Islet precursor cell (in vitro differentiated cells): ENCODE results near the gene LIN28B.
"Not testable (repeated sequence)": the region's sequence is repeated elsewhere in the genome, so short reads cannot be mapped to it uniquely, and the experiment has no call there.

Source experiments
- DNase-seq: peaks from one replicate; pipeline ENCODE4 v3.0.0-alpha.2; 2018

The LIN28B gene

DNA sequence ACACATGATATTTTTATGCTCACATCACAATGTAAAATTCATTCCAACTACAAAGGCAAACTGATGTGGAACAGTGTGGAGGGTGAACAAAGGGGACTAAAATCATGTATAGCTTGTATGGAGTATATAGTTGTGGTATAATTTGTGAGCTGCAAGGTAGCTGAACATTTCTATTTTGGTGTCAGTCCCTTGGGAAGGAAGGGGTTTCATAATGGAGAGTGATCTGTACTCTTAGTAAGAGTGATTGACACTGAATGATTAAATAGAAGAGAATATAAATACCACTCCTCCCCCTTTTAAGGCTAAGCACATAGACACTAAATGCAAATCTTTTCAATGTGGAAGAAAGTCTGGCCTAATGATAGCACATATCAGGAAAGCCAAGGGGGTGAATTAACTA, 118.3 kb downstream of the LIN28B start:
- no peak for DNase-seq

DNA sequence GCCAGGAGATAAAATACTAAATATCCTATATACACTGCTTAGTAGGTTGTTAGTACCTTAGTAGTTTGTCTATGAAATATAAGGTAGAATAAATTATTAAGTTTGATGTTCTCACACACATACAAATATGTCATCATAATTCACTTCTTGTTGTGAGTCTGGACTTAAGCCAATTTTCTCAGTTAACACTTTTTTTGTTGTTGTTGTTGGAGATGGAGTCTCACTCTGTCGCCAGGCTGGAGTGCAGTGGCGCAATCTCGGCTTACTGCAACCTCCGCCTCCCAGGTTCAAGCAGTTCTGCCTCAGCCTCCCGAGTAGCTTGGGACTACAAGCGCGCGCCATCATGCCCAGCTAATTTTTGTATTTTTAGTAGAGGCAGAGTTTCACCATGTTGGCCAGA, 119.5 kb downstream of the LIN28B start:
- DNase-seq: not testable (repeated sequence)

DNA sequence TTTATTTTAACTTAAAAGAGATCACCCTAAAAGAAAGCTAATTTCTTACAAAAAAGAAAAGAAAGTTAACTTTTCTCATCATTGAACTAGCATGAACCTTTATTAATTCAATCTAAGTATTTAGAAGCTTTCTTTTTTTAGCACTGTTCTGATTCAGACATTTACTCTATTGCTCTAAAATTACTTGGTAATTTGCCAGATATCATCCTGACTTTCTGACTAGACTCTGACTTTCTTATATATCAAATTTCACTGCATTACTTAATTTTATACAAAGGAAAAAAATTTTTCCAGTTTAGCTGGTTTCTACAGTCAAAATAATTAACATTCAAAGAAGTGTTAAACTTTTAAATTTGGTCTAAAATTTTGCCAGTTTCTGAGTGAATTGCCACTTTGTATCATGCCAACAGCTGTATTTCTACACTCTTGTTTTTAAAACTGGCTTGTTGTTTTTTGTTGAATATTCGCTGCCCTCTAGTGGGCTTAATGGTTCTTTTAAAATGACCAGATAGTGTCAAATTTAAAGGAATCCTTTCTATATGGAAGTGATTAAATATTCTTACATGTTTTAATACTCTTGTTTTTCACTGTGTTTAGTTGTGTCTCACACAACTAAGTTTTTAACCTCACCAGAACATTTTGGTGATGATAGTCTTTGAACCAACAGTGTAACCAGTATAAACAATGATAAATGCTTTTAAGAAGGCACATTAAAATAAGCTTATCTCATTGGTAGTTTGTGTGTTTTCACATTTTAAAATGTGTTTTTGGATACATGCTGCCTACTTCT, 120.9 kb downstream of the LIN28B start:
- no peak for DNase-seq

DNA sequence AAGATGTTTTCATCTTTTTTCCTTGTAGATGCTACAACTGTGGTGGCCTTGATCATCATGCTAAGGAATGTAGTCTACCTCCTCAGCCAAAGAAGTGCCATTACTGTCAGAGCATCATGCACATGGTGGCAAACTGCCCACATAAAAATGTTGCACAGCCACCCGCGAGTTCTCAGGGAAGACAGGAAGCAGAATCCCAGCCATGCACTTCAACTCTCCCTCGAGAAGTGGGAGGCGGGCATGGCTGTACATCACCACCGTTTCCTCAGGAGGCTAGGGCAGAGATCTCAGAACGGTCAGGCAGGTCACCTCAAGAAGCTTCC, 121.4 kb downstream of the LIN28B start:
- no peak for DNase-seq

DNA sequence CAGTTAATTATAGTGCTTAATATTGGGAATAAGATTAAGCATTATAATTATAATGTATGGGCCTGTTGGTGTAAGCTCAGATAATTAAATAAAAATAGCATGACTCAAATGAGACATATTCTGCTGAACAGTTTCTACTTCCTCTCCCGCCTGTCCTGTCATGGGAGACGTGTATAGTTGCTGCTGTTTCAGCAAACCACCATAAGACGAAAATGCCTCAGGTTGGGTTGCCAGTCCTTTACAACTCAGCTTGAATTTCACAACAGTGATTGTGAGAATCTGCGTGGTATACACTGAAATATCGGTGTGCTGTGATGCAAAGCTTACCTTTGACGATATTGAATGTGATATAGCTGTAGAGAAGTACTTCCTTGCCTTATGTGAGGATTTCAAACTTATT, 123.4 kb downstream of the LIN28B start:
- no peak for DNase-seq

DNA sequence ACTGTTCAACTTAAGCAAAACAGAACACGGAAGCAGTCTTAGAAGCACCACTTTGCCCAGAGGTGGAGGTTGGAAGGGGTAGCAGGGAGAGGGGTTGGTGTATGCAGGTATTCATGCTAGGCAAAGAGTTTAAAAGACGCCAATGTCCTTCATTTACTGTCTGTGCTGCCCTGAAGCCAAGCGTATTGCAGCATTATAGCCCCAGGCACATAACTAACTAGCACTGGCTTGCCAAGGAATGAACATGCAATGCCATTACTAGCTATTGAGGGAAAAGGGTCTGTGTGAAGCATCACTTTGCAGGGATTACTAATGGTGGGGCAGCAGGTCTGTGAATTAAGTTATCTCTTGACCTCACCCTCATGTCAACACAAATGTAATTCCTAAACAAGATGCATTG, 124.8 kb downstream of the LIN28B start:
- peak; percentile 65 for DNase-seq

DNA sequence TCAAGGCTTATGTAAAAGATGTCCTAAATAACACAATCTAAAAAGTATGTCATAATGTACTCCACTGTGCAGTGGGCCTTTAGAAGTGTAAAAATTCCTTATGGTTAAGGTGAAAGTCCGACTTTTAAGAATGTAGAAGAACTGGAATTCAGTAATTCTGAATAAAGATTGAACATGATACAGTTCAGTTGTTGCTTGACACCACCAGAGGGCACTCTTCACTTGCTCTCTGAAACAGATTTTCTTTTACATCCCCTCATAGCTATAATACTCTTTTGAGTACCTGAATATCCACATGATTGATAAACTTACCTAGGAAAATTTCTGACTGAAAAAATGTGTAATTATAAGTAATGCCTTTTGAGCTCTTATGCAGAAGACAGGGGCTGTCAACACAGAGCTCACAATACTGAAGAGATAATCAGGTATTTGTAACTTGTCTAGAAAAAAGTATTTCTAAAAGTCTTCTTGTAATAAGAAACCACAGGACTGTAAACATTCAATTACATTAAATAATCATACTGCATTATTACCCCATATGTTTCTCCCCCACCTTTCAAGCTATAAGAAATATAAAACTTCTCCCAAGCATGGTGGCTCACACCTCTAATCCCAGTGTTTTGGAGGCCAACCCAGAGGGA, 130.8 kb downstream of the LIN28B start:
- DNase-seq: no peak

DNA sequence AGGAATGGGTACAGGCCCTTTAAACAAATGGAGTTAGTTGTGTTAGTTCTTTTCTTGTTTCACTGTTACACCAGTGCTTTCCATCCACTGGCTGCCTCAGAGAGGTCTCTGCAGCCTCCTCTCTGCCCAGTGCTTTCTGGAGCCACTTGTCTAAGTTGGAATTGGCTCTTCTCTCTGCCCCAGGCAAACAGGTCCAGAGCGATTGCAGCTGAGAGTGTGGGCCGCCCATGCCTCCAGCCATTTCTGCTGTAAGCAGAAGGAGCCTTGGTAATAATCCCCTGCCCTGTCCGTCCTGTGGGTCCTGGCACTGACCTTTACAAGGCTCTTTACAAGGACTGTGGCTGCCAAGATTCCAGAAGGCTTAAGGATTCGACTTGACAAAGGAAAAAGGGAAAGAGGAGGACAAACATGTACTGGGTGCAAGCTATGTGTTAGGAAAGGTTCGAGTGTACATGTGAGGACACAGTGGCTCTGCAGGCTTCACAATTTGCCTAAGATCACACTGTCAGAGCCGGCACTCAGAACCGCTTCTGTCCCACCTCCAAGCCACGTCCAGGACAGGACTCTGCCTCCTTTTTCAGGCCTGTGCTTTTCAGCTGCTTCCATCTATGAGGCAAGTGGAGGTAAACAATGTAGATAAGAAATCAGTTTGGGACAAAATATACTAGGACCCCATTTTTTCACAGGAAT, 134.4 kb downstream of the LIN28B start:
- DNase-seq: peak; percentile 81

DNA sequence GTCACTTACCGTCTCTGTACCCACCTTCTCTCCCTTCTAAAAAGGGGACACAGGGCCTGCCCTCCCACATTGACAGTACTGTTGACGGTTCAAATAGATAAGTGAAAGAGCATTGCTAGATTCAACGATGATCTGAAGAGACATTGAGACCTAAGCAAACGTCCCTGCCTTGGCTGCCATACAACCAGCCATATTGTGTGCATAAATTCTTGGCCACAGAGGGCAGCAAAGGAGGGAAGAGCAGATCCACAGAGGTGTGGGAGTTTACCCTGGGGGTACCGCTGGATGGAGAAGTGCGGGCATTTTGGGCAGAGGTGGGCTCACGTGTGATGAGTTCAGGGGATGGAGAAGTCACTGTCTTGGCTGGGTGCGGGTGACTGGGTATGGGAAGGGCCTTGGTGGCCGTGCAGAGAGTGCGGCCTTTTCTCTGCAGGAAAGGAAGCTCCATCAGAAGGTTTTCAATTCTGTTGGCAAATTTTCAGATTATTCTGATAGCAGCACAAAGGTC, 137.3 kb downstream of the LIN28B start:
- no peak for DNase-seq

DNA sequence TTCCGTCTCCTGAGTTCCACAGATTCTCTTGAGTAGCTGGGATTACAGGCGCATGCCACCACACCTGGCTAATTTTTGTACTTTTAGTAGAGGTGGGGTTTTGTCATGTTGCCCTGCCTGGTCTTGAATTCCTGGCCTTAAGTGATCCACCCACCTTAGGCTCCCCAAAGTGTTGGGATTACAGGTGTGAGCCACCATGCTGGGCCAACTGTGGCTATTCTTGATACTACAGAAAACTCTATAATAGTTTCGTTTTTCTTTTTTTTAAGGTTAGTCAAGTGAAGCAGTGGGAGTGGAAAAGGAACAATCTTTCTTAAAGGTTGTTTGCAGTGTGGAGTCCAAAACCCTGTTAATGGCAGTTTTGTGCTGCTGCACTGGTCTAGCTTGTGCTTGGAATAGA, 138.2 kb downstream of the LIN28B start:
- DNase-seq: no peak

DNA sequence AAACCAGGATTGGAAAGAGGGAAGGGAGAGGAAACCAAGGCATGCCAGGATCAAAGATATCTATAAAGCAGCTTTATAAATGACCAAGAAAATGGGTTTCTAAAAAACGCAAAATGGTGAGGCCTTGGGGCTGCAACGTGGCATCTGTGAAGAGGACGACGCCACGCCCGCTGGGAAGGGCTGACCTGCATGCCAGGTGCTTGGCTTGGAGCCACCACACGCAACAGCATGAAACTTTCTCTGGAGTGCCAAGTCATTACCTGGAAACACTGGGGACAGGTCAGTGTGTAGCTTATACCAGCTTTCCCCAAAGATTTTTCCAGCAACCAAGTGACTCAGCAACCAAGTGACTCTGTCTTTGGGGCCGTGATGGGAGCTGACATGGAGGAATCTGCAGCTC, 140.4 kb downstream of the LIN28B start:
- no peak for DNase-seq

DNA sequence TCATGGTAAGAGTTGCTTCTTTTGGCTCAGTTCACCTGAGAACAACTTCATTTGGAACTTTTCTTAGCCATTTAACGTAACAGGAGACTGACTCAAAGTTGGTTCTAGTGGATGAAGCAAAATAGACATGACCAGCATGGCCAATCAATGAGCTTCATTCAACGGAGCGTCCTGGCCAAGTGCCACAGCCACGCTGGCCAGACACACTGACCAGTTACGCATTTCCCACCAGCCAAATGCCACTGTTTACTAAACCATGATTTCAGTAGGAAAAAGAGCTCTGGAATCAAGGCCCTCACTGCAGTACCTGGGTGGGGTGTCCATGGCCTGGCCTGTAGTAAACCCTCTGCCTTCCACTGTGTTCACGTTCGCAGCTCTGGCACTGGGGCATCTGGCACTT, 142.5 kb downstream of the LIN28B start:
- no peak for DNase-seq

DNA sequence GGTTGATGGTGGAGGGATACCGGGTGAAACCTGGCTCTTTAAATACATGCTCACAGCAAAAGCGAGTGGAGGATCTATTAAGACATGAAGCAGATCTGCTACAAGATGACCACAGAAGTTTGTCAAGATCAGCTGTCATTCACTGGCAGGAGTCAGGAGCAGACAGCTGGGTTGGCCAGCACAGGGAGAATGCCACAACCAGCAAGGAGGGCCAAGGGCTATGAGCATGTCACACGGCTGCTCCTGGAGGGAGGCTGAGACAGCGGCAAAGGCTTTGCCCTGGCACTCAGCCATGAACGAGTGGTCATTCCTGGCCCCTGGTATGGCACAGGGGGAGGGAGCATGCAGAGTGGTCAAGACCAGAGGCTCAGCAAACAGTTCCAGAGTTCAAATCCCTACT, 145.3 kb downstream of the LIN28B start:
- no peak for DNase-seq

DNA sequence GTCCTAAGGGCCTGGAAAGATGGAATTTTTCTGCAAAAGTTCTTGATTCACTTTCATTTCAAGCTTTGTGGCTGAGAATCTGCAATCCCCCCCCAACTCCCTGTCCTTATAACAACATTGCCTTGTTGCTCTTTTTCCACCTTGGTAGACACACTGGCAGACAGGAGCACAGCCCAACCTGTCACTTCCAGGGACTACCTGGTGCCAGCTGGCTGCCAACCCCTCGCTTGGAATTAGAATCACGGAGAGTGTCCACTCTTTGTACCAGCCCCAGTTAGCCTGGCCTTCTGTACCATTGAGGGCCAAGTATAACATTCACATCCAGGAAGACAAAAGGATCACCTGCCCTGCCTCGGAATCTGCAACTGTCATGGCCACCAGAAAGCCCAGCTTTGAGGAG, 148.2 kb downstream of the LIN28B start:
- DNase-seq: no peak

DNA sequence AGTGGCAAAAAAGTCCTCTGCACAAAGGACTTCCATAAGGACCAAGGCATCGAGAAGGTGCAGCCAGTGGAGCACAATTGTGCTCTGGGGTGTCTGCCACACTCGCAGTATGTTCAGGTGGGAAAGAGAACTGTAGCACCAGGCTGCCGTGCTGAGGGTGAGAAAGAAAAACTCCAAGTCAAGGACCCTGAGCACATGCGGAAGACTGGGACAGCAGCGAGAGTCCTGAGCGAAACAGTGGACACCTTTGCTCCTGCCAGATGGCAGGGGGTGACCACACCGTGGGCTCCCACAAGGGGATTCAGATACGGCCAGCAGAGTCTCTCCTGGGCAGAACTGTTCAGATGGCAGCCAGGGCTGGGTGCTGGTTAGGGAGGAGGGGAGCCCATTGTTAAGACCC, 149.4 kb downstream of the LIN28B start:
- DNase-seq: no peak

DNA sequence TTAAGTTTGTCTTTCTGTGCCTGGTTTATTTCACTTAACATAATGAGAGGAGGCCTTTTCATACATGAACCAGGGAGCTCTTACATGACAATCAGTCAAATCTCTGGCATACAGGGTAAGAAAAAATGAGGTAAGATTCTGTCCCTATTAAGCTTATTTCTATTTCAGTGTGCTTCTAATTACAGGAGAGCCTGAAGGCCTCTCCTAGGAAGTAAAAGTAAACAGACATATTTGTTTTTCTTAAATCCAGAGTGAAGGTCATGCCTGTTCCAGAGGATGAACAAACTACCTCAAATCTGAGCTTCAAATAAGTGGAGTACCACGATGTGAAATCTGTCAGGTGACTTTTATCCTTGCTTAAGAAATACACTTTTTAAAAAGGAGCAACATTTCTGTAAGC, 150.3 kb downstream of the LIN28B start:
- DNase-seq: no peak

DNA sequence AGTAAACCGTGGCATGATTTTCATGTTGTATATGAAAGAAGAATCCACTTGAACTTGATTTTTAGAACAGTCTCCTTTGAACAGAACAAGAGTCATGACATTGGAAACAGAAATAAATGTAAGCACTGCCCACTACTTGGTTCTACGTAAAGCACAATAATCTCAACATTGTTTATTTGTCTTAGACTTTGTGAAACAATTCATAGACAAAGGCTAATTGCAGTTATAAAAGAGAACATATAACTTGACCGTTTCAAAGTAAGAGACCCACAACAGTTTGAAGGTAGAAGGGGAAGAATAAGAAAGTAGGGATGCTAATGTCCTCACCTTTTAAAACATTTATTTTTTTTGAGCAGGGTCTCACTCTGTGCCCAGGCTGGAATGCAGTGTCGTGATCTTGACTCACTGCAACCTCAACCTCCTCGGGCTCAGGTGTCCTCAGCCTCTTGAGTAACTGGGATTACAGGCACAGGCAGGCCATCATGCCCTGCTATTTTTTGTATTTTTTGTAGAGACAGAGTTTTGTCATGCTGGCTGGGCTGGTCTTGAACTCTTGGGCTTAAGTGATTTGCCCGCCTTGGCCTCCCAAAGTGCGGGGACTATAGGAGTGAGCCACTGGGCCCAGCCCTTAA, 151.8 kb downstream of the LIN28B start:
- no peak for DNase-seq

DNA sequence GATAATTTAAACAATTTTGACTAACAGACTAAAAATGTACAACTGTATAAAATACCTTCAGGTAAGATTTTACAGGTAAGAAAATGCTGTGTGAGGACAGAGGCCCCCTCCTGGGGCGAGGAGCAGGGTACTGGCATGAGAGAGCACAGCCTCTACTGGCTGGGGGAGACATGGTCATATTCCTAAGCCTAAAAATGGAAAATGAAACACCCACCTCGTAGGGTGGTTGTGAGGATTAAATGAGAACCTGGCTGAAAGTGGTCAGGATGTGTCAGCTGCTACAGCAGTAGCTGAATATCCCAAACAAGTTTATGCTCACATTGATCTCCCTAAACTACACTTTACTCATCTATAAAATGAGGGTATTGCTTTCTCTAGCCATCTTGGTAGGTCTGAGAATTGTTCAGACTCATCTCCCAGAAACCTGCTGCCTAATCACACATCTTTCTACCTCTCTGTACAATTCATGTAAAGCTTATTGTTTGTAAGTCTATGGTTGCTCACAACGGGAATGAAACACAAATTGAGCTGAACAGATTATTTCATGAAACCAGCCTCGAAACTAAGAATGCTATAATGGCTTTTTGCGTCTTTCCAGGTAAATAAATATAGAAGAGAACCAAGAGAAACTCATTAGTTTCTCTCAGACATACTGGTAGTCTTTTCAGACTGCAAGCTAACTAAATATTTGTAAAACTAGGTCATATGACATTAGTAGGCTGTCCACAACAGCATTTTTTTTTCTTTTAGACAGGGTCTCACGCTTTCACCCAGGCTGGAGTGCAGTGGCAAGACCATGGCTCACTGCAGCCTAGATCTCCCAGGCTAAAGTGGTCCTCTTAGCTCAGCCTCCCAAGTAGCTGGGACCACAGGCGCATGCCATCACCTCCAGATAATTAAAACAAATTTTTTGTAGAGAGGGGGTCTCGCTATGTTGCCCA, 153.3 kb downstream of the LIN28B start:
- no peak for DNase-seq

DNA sequence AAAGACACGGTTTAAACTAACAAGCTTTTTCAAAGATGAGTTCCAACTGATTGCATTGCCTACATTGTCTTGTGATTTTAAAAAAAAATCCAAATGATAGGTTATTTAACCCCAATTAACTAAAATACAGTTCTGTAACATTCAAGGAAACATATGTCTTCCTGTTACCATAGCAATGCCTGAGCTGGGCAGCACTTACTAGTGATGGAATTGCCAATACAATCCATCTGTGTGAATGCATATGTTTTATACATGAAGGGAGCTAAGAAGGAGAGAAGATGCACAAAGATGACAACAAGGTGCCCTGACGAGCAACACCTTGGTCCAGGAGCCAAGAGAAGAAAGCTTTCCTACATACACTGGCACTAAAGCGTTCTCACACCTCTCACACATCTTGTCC, 154.2 kb downstream of the LIN28B start:
- no peak for DNase-seq

DNA sequence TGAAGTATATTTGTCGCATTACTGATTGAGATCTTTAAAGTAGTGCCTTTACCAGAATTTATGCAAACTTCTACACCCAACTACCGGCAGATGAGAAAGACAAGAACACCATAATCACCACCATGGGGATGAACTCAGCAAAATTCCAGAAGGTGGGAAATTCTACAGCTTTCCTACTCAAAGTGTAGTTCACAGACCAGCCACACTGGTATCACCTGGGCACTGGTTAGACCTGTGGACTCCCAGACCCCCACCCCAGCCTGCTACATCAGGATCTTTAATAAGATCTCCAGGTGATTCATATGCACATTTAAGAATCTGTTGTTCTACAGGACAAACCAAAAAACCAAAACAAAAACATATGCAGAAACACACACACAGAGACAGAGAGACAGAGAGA, 155.0 kb downstream of the LIN28B start:
- DNase-seq: no peak

DNA sequence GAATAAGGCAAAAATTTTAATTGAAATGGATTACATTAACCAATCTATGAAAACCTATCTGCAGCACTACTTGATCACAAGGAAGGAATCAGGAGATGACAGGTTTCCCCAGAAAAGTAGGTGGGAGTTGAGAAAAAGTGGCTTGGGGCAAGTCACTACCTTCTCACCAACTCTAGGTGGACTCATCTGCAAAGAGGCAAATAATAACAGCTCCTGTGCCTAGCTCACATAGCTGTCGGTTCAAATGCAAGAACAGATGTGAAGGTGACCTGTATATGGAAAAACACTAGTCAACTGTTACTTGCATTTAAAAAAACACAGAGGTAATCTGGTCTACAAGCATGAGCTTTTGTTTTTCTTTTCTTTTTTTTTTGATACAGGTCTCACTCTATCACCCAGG, 155.7 kb downstream of the LIN28B start:
- no peak for DNase-seq

DNA sequence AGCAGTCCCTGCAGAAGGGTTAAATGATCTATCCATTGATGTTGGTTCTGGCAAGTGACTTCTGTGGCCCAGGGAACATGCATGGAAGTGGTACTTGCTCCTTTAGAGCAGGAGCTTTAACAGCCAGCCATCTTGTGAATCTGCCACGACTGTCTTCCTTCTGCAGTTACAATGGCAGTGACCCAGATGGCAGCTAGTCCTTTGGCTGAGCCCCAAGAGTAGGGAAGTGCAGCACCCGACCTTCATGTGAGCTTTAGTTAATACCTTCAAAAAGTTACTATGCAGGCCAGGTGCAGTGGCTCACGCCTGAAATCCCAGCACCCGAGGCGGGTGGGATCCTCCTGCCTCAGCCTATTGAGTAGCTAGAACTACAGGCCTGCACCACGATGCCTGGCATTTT, 156.5 kb downstream of the LIN28B start:
- no peak for DNase-seq

DNA sequence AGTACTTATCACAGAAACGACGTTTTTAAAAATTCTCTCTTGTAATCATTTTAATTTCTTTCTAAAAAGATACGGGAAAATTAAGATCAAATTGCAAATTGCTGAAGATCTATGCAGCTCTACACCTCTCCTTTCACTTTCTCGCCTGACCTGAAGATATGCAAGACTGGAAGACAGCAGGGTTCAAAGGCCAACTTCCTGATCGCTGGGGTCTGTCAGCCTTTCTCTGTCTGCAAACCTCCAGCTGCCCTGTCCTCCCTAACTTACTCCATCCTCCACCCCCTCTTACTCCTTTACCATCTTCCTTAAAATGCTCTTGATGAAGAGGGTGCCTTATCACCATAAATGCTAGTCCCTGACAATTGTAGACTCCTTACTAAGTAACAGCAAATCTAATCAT, 159.2 kb downstream of the LIN28B start:
- no peak for DNase-seq
